ENCODE results near the gene WDR55.

DNA sequence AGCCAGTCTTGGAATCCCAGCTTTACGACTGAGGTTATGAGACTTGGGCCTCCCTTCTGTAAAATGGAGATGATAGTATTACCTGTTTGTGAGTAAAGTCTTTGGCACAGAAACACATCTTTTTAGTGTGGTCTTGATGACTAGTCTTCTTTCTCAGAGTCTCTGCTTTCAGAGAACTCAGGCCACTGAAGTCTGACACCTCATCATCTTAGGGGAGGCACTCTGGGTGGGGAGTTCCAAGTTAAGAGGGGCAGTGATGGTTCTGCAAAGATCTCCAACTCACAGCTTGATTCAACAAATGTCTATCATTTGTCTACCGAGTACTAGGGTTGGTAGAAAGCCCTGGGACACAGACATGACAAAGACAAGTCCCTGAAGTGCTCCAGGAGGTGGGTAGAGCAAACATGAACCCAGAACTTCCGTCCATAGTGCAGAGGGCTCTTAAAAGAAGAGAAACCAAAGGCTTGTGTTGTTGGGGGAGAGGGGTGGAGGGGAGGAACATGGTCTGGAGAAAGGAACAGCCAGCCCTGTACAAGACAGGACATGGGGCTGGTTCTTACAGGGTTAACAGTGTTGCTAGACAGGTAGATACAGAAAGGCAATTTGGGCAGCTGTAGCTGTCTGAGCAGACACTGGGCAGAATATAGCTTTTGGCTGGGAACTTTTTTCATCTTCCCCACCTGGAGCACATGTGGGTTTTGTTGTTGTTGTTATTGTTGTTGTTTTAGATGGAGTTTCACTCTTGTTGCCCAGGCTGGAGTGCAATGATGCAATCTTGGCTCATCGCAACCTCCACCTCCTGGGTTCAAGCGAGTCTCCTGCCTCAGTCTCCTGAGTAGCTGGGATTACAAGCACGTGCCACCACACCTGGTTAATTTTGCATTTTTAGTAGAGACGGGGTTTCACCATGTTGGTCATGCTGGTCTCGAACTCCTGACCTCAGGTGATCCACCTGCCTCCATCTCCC lies 29.1 kb upstream of the WDR55 start:
- TF ChIP-seq, protein P1, sequence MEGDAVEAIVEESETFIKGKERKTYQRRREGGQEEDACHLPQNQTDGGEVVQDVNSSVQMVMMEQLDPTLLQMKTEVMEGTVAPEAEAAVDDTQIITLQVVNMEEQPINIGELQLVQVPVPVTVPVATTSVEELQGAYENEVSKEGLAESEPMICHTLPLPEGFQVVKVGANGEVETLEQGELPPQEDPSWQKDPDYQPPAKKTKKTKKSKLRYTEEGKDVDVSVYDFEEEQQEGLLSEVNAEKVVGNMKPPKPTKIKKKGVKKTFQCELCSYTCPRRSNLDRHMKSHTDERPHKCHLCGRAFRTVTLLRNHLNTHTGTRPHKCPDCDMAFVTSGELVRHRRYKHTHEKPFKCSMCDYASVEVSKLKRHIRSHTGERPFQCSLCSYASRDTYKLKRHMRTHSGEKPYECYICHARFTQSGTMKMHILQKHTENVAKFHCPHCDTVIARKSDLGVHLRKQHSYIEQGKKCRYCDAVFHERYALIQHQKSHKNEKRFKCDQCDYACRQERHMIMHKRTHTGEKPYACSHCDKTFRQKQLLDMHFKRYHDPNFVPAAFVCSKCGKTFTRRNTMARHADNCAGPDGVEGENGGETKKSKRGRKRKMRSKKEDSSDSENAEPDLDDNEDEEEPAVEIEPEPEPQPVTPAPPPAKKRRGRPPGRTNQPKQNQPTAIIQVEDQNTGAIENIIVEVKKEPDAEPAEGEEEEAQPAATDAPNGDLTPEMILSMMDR (IDR thresholded peaks at IDR 0.05; ENCODE audit: low read depth, low read length) = no peak
- TF ChIP-seq EZH2phosphoT487 (IDR thresholded peaks at IDR 0.05; ENCODE audit: low read depth) = no peak
